SK-N-SH treated with all-trans-retinoic acid at 6 μM for 48 hours (cell line): ENCODE data around the gene DOLPP1.

Source experiments
- ARNTL ChIP-seq: fragments of 450-650 bp; formaldehyde crosslinking; IDR thresholded peaks from 2 replicates; pipeline ENCODE4 v1.5.0; 2020; ENCODE audit warnings: low read depth, mild to moderate bottlenecking, moderate library complexity, borderline replicate concordance
- CREB5 ChIP-seq: fragments of 250-450 bp; sonication (Bioruptor Pico); IDR thresholded peaks from 2 replicates; pipeline ENCODE4 v1.5.1; 2020; ENCODE audit warnings: low read depth, mild to moderate bottlenecking, moderate library complexity
- ESRRG ChIP-seq: fragments of 250-450 bp; sonication (Bioruptor Pico); IDR thresholded peaks from 2 replicates; pipeline ENCODE4 v1.6.1; 2021; ENCODE audit warnings: mild to moderate bottlenecking
- GLIS3 ChIP-seq: fragments of 250-450 bp; sonication (Bioruptor Pico); IDR thresholded peaks from 2 replicates; pipeline ENCODE4 v1.5.0; 2020; ENCODE audit warnings: mild to moderate bottlenecking, moderate library complexity
- ISL1 ChIP-seq: fragments of 250-450 bp; sonication (Bioruptor Pico); IDR thresholded peaks from 2 replicates; pipeline ENCODE4 v2.1.2; 2022; ENCODE audit warnings: mild to moderate bottlenecking, moderate library complexity
- OSR1 ChIP-seq: fragments of 250-450 bp; sonication (Bioruptor Pico); IDR thresholded peaks from 2 replicates; pipeline ENCODE4 v1.8.0; 2022; ENCODE audit warnings: moderate library complexity, mild to moderate bottlenecking, inconsistent platforms
- PATZ1 ChIP-seq: fragments of 250-450 bp; sonication (Bioruptor Pico); IDR thresholded peaks from 2 replicates; pipeline ENCODE4 v1.8.0; 2020; ENCODE audit warnings: mild to moderate bottlenecking, moderate library complexity, borderline replicate concordance
- RARB ChIP-seq: fragments of 250-450 bp; sonication (Bioruptor Pico); IDR thresholded peaks from 2 replicates; pipeline ENCODE4 v1.8.0; 2021; ENCODE audit warnings: mild to moderate bottlenecking, moderate library complexity
- TOX ChIP-seq: fragments of 250-450 bp; sonication (Bioruptor Pico); IDR thresholded peaks from 2 replicates; pipeline ENCODE4 v1.8.0; 2021; ENCODE audit warnings: mild to moderate bottlenecking, moderate library complexity, borderline replicate concordance
- ZC3H10 ChIP-seq: fragments of 250-450 bp; sonication (Bioruptor Pico); IDR thresholded peaks from 2 replicates; pipeline ENCODE4 v1.5.1; 2021; ENCODE audit warnings: mild to moderate bottlenecking, moderate library complexity
- ZFP3 ChIP-seq: fragments of 250-450 bp; sonication (Bioruptor Pico); IDR thresholded peaks from 2 replicates; pipeline ENCODE4 v1.5.0; 2020; ENCODE audit warnings: mild to moderate bottlenecking, moderate library complexity
- ZFP30 ChIP-seq: fragments of 450-650 bp; formaldehyde crosslinking; IDR thresholded peaks from 2 replicates; pipeline ENCODE4 v1.5.0; 2022; ENCODE audit warnings: mild to moderate bottlenecking, moderate library complexity
- ZNF565 ChIP-seq: fragments of 450-650 bp; formaldehyde crosslinking; conservative IDR thresholded peaks from 2 replicates; pipeline ENCODE4 v1.5.0; 2020; ENCODE audit warnings: low read depth, mild to moderate bottlenecking, moderate library complexity
- TF ChIP-seq, protein P1 (sequence below): fragments of 250-450 bp; sonication (Bioruptor Pico); IDR thresholded peaks from 2 replicates; pipeline ENCODE4 v1.8.0; 2021; ENCODE audit warnings: low read depth, mild to moderate bottlenecking, moderate library complexity, borderline replicate concordance

GRCh38 chr9:129126749-129127618 is 46.1 kb downstream of the DOLPP1 start:
- TF ChIP-seq ZC3H10 (no peak), PATZ1 (CRISPR knock-in tag) (no peak), ZFP30 (CRISPR knock-in tag) (no peak), GLIS3 (no peak), ZNF565 (CRISPR knock-in tag) (no peak), ARNTL (CRISPR knock-in tag) (no peak), ESRRG (CRISPR knock-in tag) (no peak), ISL1 (CRISPR knock-in tag) (no peak), RARB (CRISPR knock-in tag) (no peak), CREB5 (CRISPR knock-in tag) (no peak), TOX (CRISPR knock-in tag) (no peak), OSR1 (no peak), ZFP3 (CRISPR knock-in tag) (no peak)
- TF ChIP-seq, protein P1, sequence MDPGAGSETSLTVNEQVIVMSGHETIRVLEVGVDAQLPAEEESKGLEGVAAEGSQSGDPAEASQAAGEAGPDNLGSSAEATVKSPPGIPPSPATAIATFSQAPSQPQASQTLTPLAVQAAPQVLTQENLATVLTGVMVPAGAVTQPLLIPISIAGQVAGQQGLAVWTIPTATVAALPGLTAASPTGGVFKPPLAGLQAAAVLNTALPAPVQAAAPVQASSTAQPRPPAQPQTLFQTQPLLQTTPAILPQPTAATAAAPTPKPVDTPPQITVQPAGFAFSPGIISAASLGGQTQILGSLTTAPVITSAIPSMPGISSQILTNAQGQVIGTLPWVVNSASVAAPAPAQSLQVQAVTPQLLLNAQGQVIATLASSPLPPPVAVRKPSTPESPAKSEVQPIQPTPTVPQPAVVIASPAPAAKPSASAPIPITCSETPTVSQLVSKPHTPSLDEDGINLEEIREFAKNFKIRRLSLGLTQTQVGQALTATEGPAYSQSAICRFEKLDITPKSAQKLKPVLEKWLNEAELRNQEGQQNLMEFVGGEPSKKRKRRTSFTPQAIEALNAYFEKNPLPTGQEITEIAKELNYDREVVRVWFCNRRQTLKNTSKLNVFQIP (CRISPR knock-in tag) = no peak
